DOHH2 (cell line): ENCODE measurements around the gene SPOCK3.

Experiments
- H3F3A ChIP-seq: fragments of 200-600 bp; sonication (generic), shearing (Covaris generic); 2 replicates; pipeline ENCODE4 v1.6.0; 2016; ENCODE audit warnings: antibody characterized with exemption, mild to moderate bottlenecking; ENCODE audit not compliant: control insufficient read depth, insufficient read depth
- H3K27ac ChIP-seq: fragments of 200-600 bp; sonication (generic); 2 replicates; pipeline ENCODE4 v1.5.1; 2014; ENCODE audit warnings: low read depth, mild to moderate bottlenecking, low read length, moderate library complexity
- H3K27me3 ChIP-seq: fragments of 200-600 bp; sonication (generic); 2 replicates; pipeline ENCODE4 v1.6.1; 2014; ENCODE audit warnings: mild to moderate bottlenecking, low read length, mixed read lengths; ENCODE audit not compliant: control insufficient read depth
- H3K36me3 ChIP-seq: fragments of 200-600 bp; sonication (generic); 2 replicates; pipeline ENCODE4 v1.6.1; 2014; ENCODE audit warnings: mild to moderate bottlenecking, low read length, moderate library complexity, mixed read lengths; ENCODE audit not compliant: control insufficient read depth
- H3K4me1 ChIP-seq: fragments of 200-600 bp; sonication (generic); 2 replicates; pipeline ENCODE4 v1.6.1; 2014; ENCODE audit warnings: mild to moderate bottlenecking, low read length, mixed read lengths; ENCODE audit not compliant: control insufficient read depth
- H3K4me2 ChIP-seq: fragments of 200-600 bp; sonication (generic); 2 replicates; pipeline ENCODE4 v1.6.0; 2014; ENCODE audit warnings: mild to moderate bottlenecking, low read length, moderate library complexity
- H3K4me3 ChIP-seq: fragments of 200-600 bp; sonication (generic); 2 replicates; pipeline ENCODE4 v1.5.1; 2014; ENCODE audit warnings: mild to moderate bottlenecking, low read length, mixed read lengths
- H3K79me2 ChIP-seq: fragments of 200-600 bp; sonication (generic); 2 replicates; pipeline ENCODE4 v1.6.1; 2014; ENCODE audit warnings: mild to moderate bottlenecking, low read length, mixed read lengths; ENCODE audit not compliant: control insufficient read depth
- H3K9me2 ChIP-seq: fragments of 200-600 bp; sonication (generic); replicated peaks from 2 replicates; pipeline ENCODE4 v1.6.1; 2014; ENCODE audit warnings: mild to moderate bottlenecking, low read length, mixed read lengths; ENCODE audit not compliant: control insufficient read depth
- H3K9me3 ChIP-seq: fragments of 200-600 bp; sonication (generic); 2 replicates; pipeline ENCODE4 v1.6.1; 2014; ENCODE audit warnings: antibody characterized with exemption, low read length, mixed read lengths; ENCODE audit not compliant: control insufficient read depth, insufficient read depth
- H4K20me1 ChIP-seq: fragments of 200-600 bp; sonication (generic); 2 replicates; pipeline ENCODE4 v1.6.0; 2014; ENCODE audit warnings: low read depth, mild to moderate bottlenecking, antibody characterized with exemption, low read length, moderate library complexity; ENCODE audit not compliant: control insufficient read depth, insufficient read depth
- EZH2phosphoT487 ChIP-seq: fragments of 200-600 bp; sonication (generic); IDR thresholded peaks from 2 replicates; pipeline ENCODE4 v1.6.1; 2017; ENCODE audit warnings: borderline replicate concordance, mild to moderate bottlenecking, antibody characterized with exemption, low read length, moderate library complexity, mixed read lengths
- TF ChIP-seq, protein P1 (sequence below): fragments of 200-600 bp; sonication (generic); IDR thresholded peaks from one replicate; pipeline ENCODE4 v1.5.1; 2014; ENCODE audit warnings: antibody characterized with exemption, mild to moderate bottlenecking, low read depth, low read length; ENCODE audit not compliant: poor library complexity, severe bottlenecking

The SPOCK3 gene

DNA sequence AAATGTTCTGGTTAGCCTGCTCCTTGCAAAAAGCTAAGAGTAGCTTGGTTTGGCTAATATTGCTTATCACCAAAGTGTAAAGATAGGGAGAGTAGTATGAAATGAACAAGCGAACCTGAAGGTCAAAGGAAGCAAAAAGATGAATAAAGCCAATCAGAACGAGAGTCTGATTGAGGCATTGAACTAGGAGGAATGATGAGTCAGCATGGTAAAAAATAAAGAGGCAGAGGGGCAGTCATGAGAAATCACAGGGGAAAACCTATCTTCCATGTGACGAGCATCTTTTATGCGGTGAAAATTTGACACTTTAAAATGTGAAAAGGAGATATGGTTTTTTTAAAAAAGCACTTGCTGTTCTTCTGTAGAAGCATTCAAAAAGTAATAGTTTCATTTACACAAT, 533.7 kb downstream of the SPOCK3 start:
- H4K20me1 ChIP-seq: no peaks in the 10 kb centered on the region
- H3K4me2 ChIP-seq: no peak overlapping the region
- no peaks in the 10 kb centered on the region for H3K79me2 ChIP-seq
- H3F3A ChIP-seq: no peaks in the 10 kb centered on the region
- no peak overlapping the region for H3K4me3 ChIP-seq
- H3K9me2 ChIP-seq: no peaks in the 10 kb centered on the region
- TF ChIP-seq, protein P1, sequence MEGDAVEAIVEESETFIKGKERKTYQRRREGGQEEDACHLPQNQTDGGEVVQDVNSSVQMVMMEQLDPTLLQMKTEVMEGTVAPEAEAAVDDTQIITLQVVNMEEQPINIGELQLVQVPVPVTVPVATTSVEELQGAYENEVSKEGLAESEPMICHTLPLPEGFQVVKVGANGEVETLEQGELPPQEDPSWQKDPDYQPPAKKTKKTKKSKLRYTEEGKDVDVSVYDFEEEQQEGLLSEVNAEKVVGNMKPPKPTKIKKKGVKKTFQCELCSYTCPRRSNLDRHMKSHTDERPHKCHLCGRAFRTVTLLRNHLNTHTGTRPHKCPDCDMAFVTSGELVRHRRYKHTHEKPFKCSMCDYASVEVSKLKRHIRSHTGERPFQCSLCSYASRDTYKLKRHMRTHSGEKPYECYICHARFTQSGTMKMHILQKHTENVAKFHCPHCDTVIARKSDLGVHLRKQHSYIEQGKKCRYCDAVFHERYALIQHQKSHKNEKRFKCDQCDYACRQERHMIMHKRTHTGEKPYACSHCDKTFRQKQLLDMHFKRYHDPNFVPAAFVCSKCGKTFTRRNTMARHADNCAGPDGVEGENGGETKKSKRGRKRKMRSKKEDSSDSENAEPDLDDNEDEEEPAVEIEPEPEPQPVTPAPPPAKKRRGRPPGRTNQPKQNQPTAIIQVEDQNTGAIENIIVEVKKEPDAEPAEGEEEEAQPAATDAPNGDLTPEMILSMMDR: no peak
- TF ChIP-seq EZH2phosphoT487: no peak
- no peaks in the 10 kb centered on the region for H3K27me3 ChIP-seq
- no peaks in the 10 kb centered on the region for H3K4me1 ChIP-seq
- H3K9me3 ChIP-seq: no peaks in the 10 kb centered on the region
- H3K36me3 ChIP-seq: no peaks in the 10 kb centered on the region
- H3K27ac ChIP-seq: no peak overlapping the region

GRCh38 chr4:166688835-166689234, 545.5 kb downstream of the SPOCK3 start:
- Histone ChIP-seq H3K9me3 (no peaks in the 10 kb centered on the region), H3K27me3 (no peaks in the 10 kb centered on the region), H4K20me1 (no peaks in the 10 kb centered on the region), H3K4me3 (no peak overlapping the region), H3K27ac (no peak overlapping the region), H3K9me2 (no peaks in the 10 kb centered on the region; the same call in 1 of the 2 replicates), H3F3A (no peaks in the 10 kb centered on the region), H3K79me2 (no peaks in the 10 kb centered on the region), H3K4me2 (no peak overlapping the region), H3K4me1 (no peaks in the 10 kb centered on the region), H3K36me3 (no peaks in the 10 kb centered on the region)
- TF ChIP-seq EZH2phosphoT487: no peak
- TF ChIP-seq, protein P1: no peak

DNA sequence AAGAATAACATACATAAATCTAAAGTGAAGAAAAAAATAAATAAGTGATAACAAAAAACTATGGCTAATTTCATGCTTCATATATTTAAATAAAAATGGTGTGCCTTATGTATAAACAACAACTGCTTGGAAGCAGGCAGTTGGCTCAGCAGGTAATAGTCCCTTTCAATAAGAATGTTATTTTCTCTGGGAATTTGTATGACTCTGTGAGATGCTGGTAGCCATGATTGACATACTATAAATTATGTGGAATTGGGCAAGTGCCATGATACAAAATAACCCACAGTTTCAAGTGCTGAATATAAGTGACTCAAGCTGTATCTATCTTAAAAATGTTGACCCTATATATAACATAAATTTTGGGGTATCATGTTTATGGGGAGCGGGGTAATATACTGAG, 546.5 kb downstream of the SPOCK3 start:
- Histone ChIP-seq H3K9me3 (no peaks in the 10 kb centered on the region), H3K27me3 (no peaks in the 10 kb centered on the region), H3K36me3 (no peaks in the 10 kb centered on the region), H3K4me2 (no peak overlapping the region), H3K9me2 (no peaks in the 10 kb centered on the region; the same call in 1 of the 2 replicates), H3F3A (no peaks in the 10 kb centered on the region), H3K79me2 (no peaks in the 10 kb centered on the region), H3K4me1 (no peaks in the 10 kb centered on the region), H3K4me3 (no peak overlapping the region), H3K27ac (no peak overlapping the region), H4K20me1 (no peaks in the 10 kb centered on the region)
- TF ChIP-seq, protein P1: no peak
- TF ChIP-seq EZH2phosphoT487: no peak
